ENCODE data around the gene ST6GALNAC2.
"Not testable (repeated sequence)": the region's sequence is repeated elsewhere in the genome, so short reads cannot be mapped to it uniquely, and the experiment has no call there.

The ST6GALNAC2 gene

DNA sequence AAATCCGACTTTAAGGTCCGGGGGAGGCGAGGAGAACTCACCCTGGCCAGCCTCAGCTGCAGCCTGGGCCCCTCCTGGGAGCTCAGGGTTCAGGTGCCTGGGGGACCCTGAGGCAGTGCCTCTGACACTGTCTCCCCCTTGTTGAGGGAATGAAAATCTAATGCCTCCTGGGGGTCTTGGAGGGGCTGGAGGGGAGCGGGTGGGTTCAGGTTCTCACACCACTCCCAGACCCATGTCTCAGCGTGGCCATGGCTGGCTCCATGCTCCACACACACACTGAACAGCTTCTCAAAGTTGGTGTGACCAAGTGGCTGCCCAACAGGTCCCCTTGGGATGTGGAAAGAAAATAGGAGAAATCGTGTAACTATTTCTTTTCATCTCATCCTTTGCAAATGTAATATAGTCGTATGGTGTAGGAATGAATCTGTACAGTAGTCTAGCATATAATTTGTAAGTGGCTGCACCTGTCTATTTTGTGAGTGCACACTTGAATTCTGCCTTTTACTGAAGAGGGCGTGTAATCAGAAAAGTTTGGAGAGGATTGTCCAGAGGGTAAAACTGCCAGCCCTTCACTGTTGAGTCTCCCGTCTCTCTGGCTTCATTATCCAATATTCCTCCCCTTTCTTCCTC, 46.6 kb downstream of the ST6GALNAC2 start:
- DNase-seq, result peak; percentile 2

DNA sequence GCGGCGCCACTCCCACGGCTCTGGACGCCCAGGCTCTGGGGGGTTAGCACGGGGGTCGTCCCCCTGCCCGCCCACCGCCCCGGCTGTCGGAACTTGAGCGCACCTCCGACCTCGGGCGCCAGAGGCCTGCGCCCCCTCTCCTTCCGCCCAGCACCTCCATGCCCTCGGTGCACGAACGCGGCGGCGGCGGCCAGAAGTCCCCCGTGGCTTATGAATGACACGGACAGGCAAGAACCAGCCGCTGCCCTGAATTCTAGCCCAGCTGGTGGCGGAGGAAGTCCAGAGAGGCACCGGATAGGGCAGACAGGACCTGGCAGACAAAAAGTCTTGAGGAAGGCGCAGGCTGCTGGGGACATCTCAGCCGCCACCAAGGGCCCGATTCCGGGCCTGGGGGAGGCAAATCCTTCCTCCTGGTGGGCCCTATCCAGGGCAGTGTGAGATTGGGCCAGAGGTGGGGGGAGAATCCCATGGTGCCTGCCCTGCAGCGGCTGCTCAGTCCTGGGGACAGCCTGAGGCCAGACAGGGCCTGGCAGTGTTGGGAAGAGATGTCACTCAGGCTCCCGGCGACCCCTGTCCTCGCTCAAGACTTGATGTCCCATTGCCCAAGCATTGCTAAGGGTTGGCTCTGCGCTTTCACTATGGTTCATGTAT, 47.3 kb downstream of the ST6GALNAC2 start:
- DNase-seq, result peak; percentile 36

DNA sequence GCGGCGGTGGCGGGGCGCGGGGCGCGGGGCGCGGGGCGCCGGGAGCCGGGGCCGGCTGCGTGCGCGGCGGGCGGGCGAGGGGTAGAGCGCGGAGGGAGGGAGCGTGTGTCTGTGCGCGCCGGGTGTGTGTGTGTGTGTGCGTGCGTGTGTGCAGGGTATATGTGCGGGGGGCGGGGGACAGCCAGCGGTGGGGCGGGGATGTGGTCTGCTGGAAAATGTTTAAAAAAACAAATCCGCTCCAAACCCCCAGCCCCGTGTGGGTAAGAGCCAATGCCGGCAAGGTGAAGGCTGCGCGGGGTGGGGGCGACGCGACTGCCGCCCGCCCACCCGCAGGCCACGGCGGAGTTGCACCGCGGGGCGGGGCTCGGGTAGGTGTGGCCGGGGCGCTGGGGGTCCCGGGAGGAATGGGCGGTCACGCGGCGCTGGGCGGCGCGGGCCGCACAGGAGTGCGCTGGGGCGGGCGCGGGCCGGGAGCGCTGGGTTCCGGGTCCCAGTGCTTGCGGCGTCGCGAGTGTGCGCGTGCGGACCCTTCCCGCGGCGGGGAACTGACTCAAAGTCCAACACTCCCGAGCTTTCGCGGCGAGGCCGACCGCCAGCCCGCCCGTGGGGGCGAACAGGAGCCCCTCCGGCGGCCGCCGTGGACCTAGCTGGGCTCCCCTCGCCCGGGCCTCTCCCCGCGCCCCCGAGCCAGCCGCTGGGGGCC, 47.9 kb downstream of the ST6GALNAC2 start, which contains the start of gene CYGB:
CYGB (minus strand) TSS at position 132 of the 703 bp plus-strand sequence. CDS start 167 bp downstream, outside the sequence.
- DNase-seq, result peak; percentile 38

DNA sequence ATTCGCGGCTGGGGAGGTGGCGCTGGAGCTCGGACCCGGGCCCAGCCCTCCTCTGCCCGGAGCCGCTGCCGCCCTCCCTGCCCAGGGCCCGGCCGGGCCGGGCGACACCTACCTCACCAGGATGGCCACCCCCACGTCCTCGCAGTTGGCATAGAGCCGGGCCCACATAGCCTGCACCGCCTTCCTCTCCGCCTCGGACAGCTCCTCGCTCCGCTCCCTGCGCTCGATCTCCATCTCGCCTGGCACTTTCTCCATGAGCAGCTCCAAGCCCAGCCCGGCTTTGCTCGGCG, 48.4 kb downstream of the ST6GALNAC2 start:
- no peak for DNase-seq

DNA sequence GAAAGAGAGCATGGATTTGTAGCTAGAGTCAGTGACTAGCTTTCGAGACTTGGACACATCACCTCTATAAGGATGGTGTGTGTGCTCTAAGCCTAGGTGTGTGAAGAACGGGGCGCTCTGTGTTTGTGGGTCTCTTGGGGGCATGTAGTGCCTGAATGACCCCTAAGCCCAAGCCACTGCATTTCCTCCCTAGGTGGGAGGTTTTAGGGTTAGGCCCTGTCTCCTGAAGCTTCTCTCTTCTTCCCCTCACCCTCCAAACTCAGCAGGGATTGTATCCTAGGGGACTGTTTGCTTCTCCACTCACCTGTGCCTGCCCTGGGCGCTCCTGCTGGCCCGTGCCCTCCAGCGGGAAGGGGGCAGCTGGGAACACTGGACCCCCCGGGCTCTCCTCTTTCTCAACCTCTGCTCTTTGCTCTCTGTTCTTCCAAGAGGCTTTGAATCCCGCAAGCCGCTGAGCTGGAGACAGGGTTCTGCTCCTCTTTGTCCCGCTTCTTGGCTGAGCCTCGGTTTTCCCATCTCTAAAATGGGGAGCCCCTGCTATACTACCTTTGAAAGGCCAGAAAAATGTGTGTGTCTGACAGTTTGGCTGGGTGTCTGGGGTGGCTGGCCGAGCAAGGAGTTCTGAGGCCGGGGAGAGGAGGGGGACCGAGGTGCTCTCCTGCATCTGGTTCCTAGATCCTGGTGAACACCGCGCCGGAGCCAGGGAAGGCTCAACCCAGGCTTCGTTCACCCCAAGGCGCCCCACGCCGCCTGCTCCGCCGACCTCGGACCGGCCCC, 49.0 kb downstream of the ST6GALNAC2 start:
- no peak for DNase-seq

DNA sequence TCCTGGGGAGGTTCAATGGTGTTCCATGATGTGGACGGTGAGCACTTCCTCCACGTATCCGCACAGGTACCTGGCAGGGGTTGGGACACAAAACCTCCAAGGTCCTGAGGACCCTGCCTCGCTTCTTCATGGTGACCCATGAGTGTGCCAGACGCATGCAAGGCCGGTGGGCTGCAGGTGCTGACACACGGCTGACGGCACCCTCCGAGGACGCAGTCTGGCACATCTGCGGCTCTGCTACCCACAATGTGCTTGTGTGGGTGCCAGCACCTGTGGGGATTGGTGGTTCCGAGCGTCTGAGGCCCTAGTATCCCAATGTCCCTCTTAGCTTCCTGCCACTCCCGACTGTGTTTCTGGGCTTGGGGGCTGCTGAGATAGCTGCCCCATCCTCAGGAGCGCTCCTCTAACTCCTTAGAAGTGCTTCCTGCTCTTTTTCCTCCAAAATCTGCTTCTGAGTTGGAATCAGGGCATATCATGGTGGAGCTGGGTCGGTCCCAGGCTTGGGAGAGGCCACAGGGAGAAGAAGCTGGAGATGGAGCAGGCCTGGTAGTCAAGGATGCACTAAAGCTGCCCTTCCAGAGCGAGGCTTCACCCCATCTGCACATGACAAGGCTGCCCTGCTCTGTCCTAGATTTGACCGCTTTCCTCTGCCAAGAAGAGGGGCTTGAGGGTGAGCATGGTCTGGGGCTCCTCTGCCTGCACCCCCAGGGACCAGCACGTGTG, 49.7 kb downstream of the ST6GALNAC2 start:
- DNase-seq, result no peak

DNA sequence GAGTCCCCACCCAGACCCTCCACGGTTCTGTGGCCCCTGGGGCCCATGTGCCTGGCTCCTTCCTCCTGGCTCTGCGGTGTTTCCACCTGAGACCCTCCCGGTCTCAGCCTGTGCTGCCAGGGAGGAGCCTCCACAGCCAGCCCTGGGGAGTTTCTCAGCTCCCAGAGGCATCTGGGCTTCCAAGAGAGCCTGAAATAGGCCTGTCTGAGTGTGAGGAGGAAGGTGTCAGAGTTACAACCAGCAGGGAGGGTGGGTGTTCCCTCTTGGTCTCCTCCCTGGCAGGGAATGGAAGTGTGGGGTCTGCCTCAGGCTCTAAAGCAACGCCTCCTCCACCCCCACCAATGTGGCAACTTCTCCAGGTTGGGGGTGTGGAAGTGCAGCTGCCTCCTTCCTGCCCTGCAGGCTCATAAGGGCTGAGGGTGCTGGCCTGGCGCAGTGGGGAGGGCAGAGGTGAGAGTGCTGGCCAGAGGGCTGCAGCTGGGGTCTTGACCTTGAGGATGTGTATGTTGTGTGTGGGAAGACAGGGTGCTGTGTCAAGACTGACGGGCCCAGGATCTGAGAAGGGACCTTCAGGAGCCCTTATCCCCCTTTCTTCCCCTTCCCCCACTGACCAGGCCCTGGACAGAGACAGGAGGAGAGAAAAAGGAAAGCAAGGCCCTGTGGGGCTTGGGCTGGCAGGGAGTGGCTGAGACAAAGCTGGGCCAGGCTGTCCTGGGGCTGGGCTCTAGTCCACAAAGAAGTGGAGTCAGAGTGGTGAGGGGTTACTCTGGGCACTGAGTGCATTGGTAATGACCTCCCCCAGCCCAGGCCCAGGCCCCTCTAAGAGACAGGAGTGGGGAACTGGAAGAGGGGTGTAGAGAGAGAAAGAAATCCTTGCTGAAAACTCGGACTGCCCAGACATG, 50.6 kb downstream of the ST6GALNAC2 start:
- DNase-seq, result no peak

DNA sequence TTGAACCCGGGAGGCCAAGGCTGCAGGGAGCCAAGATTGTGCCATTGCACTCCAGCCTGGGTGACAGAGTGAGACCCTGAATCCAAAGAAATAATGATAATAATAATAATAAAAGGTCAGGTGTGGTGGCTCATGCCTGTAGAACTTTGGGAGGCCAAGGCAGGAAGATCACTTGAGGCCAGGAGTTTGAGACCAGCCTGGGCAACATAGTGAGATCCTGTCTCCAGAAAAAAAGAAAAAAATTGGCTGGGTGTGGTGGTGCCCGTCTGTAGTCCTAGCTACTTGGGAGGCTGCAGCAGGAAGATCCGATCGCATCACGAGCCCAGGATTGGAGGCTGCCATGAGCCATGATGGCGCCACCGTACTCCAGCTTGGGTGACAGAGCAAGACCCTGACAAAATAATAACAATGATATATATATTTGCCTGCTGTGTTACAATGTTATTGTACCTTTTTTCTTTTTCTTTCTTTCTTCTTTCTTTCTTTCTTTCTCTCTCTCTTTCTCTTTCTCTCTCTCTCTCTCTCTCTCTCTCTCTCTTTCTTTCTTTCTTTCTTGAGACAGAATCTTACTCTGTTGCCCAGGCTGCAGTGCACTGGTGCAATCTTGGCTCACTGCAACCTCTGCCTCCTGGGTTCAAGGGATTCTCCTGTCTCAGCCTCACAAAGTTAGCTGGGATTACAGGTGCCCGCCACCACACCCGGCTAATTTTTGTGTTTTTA, 51.9 kb downstream of the ST6GALNAC2 start:
- DNase-seq, result not testable (repeated sequence)

DNA sequence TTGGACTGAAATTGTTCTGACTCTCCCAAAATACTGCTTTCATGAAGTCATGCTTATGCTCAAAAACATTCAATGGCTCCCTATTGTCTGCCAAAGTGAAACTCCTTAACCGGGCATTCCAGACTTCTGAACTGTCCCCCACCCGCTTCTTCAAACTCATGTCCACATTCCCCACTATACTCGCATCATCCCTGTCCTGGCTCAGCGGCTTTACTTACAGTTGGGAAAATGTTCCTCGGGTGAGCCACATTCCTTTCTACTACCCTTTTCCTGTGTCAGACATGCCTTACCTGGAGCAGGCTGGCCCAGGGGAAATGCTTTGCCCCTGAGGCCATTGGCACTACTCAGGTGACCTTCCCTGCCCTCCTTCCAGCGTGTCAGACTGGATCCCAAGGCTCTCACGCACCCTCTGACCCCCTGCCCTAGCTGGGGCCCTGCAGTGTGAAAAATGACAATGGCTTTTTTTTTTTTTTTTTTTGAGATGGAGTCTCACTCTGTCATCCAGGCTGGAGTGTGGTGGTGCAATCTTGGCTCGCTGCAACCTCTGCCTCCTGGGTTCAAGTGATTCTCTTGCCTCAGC, 53.5 kb downstream of the ST6GALNAC2 start:
- no peak for DNase-seq

DNA sequence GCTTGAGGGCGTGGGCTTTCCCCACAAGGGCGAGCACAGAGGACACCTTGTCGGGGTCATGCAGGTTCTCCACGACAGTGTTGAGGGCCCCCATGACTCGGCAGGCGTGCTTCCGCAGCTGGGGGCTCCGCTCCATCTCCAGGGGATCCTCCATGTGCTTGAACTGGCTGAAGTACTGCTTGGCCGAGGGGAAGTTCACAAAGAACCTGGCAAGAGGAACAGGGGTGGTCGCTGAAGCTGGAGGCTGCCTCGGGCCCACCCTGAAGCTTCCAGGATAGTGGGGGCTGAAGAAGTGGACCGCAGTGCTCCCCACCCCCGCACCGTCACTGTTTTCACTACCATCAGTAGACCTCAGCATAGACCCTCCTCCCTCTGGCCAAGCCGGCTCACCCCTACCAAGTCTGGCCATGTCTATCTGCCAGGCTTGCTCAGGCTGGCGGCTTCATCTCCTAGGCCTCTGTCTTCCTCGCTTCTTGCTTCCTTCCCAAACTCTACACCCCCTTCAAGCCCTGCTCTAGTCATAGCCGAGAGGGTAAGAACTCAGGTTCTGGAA, 54.1 kb downstream of the ST6GALNAC2 start:
- DNase-seq, result no peak

DNA sequence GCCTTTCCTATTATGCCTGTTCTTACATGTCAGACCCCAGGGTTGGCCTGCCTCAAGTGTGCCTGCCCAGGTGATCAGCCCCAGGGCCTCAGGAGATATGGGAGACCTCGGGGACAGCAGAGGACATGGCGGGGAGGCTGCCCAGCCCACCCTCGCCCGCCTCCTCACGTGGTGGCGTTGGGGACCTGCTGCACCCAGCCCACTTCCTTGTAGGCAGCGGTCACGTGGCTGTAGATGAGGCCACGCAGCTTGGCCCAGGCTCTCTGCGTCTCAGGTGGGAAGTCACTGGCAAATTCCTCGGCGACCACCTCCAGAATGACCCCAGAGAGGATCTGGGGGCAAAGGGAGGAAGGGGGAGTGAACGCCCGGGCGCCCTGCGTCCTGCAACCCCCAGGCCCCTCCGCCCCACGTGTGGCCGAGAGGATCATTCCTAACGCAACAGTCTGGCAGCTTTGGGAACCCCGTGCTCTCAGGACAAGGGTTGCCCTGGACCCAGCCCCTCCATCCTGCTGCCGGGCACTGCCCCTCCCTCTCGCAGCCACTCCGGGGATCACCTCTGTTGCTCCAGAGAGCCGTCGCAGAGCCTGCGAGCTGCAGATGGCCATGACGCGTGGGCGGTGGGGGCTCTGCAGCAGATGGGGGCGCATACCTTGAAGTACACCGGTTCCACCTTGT, 54.7 kb downstream of the ST6GALNAC2 start:
- DNase-seq, result no peak

DNA sequence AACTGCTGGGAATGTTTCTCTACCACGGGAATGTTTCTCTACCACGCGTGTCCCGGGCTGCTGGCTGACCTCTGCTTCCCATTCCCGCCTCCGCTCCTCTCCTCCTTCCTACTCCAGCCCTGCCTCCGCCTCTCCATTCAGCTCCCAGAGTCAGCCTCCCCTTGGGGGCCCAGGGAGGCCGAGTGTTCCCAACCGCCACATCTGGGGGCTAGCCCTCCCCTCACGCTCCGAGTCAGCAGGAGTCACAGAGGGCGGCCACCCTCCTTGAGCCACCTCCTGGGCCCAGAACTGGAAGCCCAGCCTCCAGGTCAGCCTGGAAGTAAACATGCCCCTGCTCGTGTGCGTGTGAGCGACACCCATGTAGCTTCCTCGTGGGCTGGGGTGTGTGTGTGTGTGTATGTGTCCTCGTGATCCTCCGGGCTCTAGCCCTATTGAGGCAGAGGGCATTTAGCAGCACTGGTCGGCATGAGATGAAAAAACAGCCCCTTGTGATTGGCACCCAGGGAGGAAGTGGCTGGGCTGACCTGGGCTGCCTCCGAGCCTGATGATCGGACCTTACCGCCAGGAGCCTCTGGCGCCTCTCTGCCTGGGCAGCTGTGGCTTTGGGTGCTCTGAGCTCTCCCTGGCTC, 55.5 kb downstream of the ST6GALNAC2 start:
- DNase-seq, result no peak

DNA sequence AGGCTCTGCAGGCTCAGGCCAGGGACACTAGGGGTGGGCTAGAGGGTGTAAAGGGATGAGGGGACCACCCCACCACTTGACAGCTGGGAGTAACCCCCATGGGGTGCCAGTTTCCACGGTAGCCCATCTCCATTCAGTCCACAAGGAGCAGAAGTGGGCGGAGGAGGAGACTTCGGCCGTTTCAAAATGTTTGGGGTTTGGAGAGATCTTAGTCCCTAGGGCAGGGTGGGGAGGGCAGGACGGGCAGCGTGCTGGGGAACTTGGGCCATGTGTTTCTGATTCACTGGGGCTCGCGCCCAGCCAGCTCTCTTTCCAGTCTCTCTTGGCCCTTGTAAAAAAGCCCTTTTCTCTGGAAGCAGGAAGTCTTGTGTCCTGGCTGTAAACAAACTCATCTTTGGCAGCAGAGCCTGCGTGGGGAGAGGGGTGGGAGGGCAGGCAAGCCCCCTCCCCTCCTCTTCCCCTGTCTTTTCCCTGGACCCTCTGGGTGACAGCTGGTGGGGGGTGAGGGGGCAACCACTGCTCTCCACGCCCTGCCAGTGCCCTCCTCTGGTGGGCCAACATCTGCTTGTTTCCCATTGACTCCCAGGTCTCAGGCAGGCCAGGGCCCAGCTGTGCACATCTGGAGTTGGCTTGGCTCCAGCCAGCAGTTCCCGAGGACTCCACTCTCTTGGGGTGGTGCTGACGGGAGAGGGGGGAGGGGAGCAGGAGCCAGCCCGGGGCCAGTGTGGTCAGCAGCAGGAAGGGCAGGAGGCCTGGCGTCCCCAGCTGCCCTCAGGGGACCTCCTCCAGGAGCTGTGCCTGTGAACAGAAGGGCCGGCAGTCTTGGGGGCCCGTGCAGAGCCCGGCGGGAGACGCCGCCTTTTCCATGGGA, 56.2 kb downstream of the ST6GALNAC2 start:
- peak; percentile 94 for DNase-seq

DNA sequence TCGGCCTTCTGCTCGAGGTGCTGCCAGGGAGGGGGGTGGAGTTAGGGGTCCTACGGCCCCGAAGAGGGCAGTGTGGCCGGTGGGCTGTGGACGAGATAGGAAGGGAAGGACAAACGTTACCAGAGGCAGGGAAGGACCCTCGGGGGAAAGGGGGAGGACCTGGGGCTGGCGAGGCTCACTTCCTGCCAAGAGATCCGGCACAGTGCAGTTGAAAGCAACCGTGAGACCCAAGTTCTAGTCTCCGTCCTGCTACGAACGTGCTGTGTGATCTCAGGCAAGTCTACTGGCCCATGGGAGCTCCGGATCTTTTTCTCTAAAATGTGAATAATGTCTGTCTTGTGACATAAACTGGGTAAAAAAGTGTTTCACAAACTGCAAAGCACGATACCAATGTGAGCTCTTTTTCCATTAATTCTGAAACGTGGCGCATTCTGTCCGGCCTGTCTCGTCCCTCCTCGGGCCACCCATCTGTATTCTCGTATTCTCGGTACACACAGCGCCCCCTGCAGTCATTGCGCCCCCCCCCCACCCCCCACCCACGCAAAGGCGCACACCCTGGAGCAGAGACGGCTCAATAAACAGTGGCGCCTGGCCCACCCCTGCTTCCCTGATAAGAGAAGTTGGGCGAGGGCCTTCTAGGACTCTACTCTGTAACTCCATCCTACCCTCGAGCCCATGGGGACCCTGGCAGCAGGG, 57.0 kb downstream of the ST6GALNAC2 start:
- peak; percentile 60 for DNase-seq

DNA sequence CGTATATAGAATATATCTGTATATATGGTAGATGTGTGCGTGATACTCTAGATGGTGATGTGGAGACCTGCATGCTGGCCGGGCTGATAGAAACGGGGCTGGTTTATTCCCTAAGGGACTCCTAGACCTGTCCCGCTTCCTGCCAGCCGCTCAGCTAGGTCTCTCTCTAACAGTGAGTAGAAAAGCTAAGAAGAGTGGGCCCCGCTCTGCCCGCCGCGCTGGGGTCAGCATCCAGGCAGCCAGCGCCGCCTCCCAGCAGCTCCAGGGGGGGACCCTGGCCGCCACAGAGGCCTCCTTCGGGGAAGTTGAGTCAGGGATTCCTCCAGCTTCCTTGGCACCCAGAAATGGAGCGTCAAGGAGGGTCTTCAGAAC, 57.5 kb downstream of the ST6GALNAC2 start:
- no peak for DNase-seq

DNA sequence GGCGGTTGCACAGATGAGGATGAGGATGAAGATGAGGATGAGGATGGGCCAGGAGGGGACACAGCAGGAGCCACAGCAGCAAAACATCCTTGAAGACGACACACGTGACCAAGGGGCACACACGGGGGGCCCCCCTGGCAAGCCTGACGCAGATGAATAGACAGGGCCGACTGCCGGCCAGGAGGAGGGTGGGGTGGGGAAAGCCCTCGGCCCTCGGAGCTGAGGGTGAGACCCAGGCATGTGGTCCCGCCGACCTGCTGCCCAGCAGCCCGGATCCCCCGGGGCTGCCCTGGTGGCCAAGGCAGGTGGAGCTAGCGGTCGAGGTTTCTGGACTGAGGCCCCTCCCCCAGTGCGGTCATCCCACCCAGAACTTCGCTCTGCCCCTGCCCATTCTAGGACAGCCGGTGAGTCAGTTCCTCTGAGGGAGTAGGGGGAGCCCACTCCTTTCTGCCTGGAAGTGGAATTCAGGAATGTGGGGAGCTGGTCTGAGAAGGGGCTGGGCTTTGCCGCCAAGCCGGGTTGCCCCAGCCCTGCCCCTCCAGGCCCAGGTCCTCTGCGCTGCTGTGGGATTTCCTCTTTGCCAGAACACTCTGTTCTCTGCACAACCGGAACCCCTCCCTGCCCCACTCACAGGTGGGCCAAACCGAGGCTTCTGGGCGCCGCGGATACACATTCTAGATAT, 58.1 kb downstream of the ST6GALNAC2 start:
- peak; percentile 80 for DNase-seq

DNA sequence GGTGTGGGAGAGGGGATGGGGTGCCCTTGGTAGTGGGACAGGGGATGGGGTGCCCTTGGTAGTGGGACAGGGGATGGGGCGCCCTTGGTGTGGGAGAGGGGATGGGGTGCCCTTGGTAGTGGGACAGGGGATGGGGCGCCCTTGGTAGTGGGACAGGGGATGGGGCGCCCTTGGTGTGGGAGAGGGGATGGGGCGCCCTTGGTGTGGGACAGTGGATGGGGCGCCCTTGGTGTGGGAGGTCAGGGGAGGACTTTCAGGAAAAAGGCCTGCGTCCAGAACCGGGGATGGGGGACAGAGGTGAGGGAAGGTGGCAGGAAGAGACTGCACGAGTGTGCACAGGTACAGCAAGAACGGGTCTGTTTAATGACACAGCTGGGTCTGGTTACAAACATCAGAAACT, 58.6 kb downstream of the ST6GALNAC2 start:
- DNase-seq, result not testable (repeated sequence)

All from right hindlimb (tissue), 1 donor.